ENCODE results near the gene PLEKHN1.

The PLEKHN1 gene

GRCh38 chr1:928825-929661 is 37.2 kb upstream of the PLEKHN1 start:
- Histone ChIP-seq H3K4me3 (ENCODE audit: insufficient read depth, low read length, poor library complexity, severe bottlenecking) (no peak overlapping the region), H3K9me3 (ENCODE audit: insufficient read depth, low read length) (no peaks in the 10 kb centered on the region), H3K4me2 (ENCODE audit: low read depth, low read length, poor library complexity, severe bottlenecking) (no peak overlapping the region), H4K20me1 (ENCODE audit: low read depth, low read length) (no peaks in the 10 kb centered on the region), H3K9ac (ENCODE audit: low read length) (no peak overlapping the region), H3K79me2 (ENCODE audit: insufficient read depth, low read length) (no peaks in the 10 kb centered on the region), H3K9me2 (replicated peaks; ENCODE audit: insufficient read depth, low read length) (no peaks in the 10 kb centered on the region), H3K27me3 (ENCODE audit: low read length) (no peaks in the 10 kb centered on the region), H2AFZ (ENCODE audit: low read depth, low read length, severe bottlenecking) (no peak overlapping the region), H3F3A (ENCODE audit: insufficient read depth) (no peaks in the 10 kb centered on the region), H3K36me3 (ENCODE audit: low read length) (no peaks in the 10 kb centered on the region), H3K27ac (ENCODE audit: low read depth, low read length) (no peak overlapping the region)
- TF ChIP-seq CTCF (IDR thresholded peaks at IDR 0.05; ENCODE audit: insufficient read depth, low read length, poor library complexity, severe bottlenecking) (no peak), EZH2phosphoT487 (conservative IDR thresholded peaks at IDR 0.05; ENCODE audit: low read length) (no peak)

- Histone ChIP-seq H3K27ac (ENCODE audit: low read depth, low read length) (no peak overlapping the region), H3K4me3 (ENCODE audit: insufficient read depth, low read length, poor library complexity, severe bottlenecking) (no peak overlapping the region), H4K20me1 (ENCODE audit: low read depth, low read length) (no peaks in the 10 kb centered on the region), H3K36me3 (ENCODE audit: low read length) (no peaks in the 10 kb centered on the region), H3K9me2 (replicated peaks; ENCODE audit: insufficient read depth, low read length) (no peaks in the 10 kb centered on the region), H2AFZ (ENCODE audit: low read depth, low read length, severe bottlenecking) (no peak overlapping the region), H3K4me2 (ENCODE audit: low read depth, low read length, poor library complexity, severe bottlenecking) (no peak overlapping the region), H3K79me2 (ENCODE audit: insufficient read depth, low read length) (no peaks in the 10 kb centered on the region), H3K9ac (ENCODE audit: low read length) (no peak overlapping the region), H3K9me3 (ENCODE audit: insufficient read depth, low read length) (no peaks in the 10 kb centered on the region), H3K27me3 (ENCODE audit: low read length) (no peaks in the 10 kb centered on the region), H3F3A (ENCODE audit: insufficient read depth) (no peaks in the 10 kb centered on the region)
- TF ChIP-seq CTCF (IDR thresholded peaks at IDR 0.05; ENCODE audit: insufficient read depth, low read length, poor library complexity, severe bottlenecking) (no peak), EZH2phosphoT487 (conservative IDR thresholded peaks at IDR 0.05; ENCODE audit: low read length) (no peak)
Measured at GRCh38 chr1:929712-930632, 36.3 kb upstream of the PLEKHN1 start.

GRCh38 chr1:930633-931138 is 35.6 kb upstream of the PLEKHN1 start:
- Histone ChIP-seq H3K79me2 (ENCODE audit: insufficient read depth, low read length) (no peaks in the 10 kb centered on the region), H4K20me1 (ENCODE audit: low read depth, low read length) (no peaks in the 10 kb centered on the region), H3K4me3 (ENCODE audit: insufficient read depth, low read length, poor library complexity, severe bottlenecking) (no peak overlapping the region), H3F3A (ENCODE audit: insufficient read depth) (no peaks in the 10 kb centered on the region), H3K27ac (ENCODE audit: low read depth, low read length) (no peak overlapping the region), H3K36me3 (ENCODE audit: low read length) (no peaks in the 10 kb centered on the region), H3K27me3 (ENCODE audit: low read length) (no peaks in the 10 kb centered on the region), H3K9me2 (replicated peaks; ENCODE audit: insufficient read depth, low read length) (no peaks in the 10 kb centered on the region), H3K9me3 (ENCODE audit: insufficient read depth, low read length) (no peaks in the 10 kb centered on the region), H3K4me2 (ENCODE audit: low read depth, low read length, poor library complexity, severe bottlenecking) (no peak overlapping the region), H2AFZ (ENCODE audit: low read depth, low read length, severe bottlenecking) (no peak overlapping the region), H3K9ac (ENCODE audit: low read length) (no peak overlapping the region)
- TF ChIP-seq CTCF (IDR thresholded peaks at IDR 0.05; ENCODE audit: insufficient read depth, low read length, poor library complexity, severe bottlenecking) (no peak), EZH2phosphoT487 (conservative IDR thresholded peaks at IDR 0.05; ENCODE audit: low read length) (no peak)

All from SU-DHL-6 (cell line).